ENCODE measurements around the gene RRAS2.
"Not testable (repeated sequence)": the region's sequence is repeated elsewhere in the genome, so short reads cannot be mapped to it uniquely, and the experiment has no call there.

Gene RRAS2

GRCh38 chr11:14358729-14359439 is at the start of gene RRAS2:
Gene RRAS2 (minus strand): TSS chr11:14359183. CDS start chr11:14358870, 313 bp downstream.
- Mint-ChIP-seq H3K27me3 (peaks cover 14% of the 10 kb centered on the region), H3K27ac (peak within 1 kb of the TSS; percentile 85), H3K4me3 (peak within 1 kb of the TSS; percentile 86), H3K36me3 (peaks cover 22% of the 10 kb centered on the region), H3K4me1 (peaks cover 53% of the 10 kb centered on the region), H3K9me3 (no peaks in the 10 kb centered on the region)
- DNase-seq = peak; percentile 86
- CTCF ChIA-PET = interaction anchor here (1.1 to 1.6 kb wide), 2 partner anchors 60 to 96 kb away, joined by 3 to 4 read pairs; no protein-coding TSS in a partner anchor

DNA sequence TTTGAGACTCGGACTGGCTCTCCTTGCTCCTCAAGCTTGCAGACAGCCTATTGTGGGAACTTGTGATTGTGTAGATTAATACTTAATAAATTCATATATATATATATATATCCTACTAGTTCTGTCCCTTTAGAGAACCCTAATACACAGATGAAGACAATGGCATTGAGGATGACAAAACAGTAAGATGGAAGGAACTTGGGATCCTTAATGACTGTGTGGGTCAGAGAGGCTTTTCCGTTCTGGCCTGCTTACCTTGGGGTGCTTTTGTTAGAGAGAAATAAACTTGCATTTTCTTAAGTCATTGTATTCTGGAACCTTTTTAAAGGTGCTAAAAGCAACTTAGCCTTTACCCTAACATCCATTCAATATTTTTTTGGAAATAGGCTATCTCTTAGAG is 49.6 kb upstream of the RRAS2 start:
- no peak overlapping the region for H3K27ac Mint-ChIP-seq
- H3K4me1 Mint-ChIP-seq = peaks cover 39% of the 10 kb centered on the region
- CTCF ChIA-PET = interaction anchor here (1.8 kb wide), 1 partner anchor 10 kb away, joined by 9 read pairs; no protein-coding TSS in a partner anchor

DNA sequence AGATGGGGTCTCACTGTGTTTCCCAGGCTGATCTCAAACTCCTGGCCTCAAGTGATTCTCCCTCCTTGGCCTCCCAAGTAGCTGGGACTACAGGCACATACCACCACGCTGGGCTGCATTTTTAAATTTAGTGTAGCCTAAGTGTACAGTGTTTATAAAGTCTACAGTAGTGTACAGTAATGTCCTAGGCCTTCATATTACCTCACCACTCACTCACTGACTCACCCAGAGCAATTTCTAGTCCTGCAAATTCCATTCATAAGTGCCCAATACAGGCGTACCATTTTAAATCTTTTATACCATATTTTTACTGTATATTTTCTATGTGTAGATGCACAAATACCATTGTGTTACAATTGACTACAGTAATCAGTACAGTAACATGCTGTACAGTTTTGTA is 47.1 kb upstream of the RRAS2 start:
- peaks cover 18% of the 10 kb centered on the region for H3K4me1 Mint-ChIP-seq

More for the DNA sequence above, 49.6 kb upstream of the RRAS2 start:
- H3K36me3 Mint-ChIP-seq = peaks cover 3% of the 10 kb centered on the region
- H3K4me3 Mint-ChIP-seq = no peak overlapping the region
- H3K9me3 Mint-ChIP-seq = no peaks in the 10 kb centered on the region
- no peak for DNase-seq
- no peaks in the 10 kb centered on the region for H3K27me3 Mint-ChIP-seq

DNA sequence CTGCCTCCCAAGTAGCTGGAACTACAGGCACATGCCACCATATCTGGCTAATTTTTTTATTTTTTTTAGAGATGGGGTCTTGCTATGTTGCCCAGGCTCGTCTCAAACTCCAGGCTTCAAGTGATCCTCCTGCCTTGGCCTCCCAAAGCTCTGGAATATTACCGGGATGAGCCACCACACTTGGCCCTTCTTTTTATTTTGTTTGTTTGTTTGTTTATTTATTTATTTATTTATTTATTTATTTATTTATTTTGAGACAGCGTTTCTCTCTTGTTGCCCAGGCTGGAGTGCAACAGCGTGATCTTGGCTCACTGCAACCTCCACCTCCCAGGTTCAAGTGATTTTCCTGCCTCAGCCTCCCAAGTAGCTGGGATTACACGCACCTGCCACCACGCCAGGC is 44.5 kb upstream of the RRAS2 start:
- H3K36me3 Mint-ChIP-seq, CTCF ChIA-PET, H3K4me1 Mint-ChIP-seq, H3K27ac Mint-ChIP-seq, H3K9me3 Mint-ChIP-seq, H3K4me3 Mint-ChIP-seq, DNase-seq: not testable (repeated sequence)
- H3K27me3 Mint-ChIP-seq = peaks cover 37% of the 10 kb centered on the region

More for the DNA sequence above, 47.1 kb upstream of the RRAS2 start:
- H3K27ac Mint-ChIP-seq, DNase-seq, H3K4me3 Mint-ChIP-seq, CTCF ChIA-PET, H3K36me3 Mint-ChIP-seq, H3K9me3 Mint-ChIP-seq: not testable (repeated sequence)
- peaks cover 13% of the 10 kb centered on the region for H3K27me3 Mint-ChIP-seq

- Mint-ChIP-seq H3K9me3 (no peaks in the 10 kb centered on the region), H3K36me3 (no peaks in the 10 kb centered on the region), H3K4me3 (no peak overlapping the region), H3K27ac (no peak overlapping the region), H3K4me1 (peaks cover 2% of the 10 kb centered on the region), H3K27me3 (peaks cover 47% of the 10 kb centered on the region)
- CTCF ChIA-PET = interaction anchor here (1.3 kb wide), 1 partner anchor 98 kb away, joined by 4 read pairs; no protein-coding TSS in a partner anchor
- no peak for DNase-seq
Observed at GRCh38 chr11:14399087-14399486, 40.1 kb upstream of the RRAS2 start.

- CTCF ChIA-PET = interaction anchor here (1.3 kb wide), 1 partner anchor 92 kb away, joined by 3 read pairs; no protein-coding TSS in a partner anchor
- Mint-ChIP-seq H3K27me3 (peaks cover 41% of the 10 kb centered on the region), H3K4me1 (peaks cover 6% of the 10 kb centered on the region), H3K27ac (no peak overlapping the region), H3K4me3 (no peak overlapping the region), H3K36me3 (no peaks in the 10 kb centered on the region), H3K9me3 (no peaks in the 10 kb centered on the region)
- DNase-seq = no peak
Observed at GRCh38 chr11:14396273-14396672, 37.3 kb upstream of the RRAS2 start.

DNA sequence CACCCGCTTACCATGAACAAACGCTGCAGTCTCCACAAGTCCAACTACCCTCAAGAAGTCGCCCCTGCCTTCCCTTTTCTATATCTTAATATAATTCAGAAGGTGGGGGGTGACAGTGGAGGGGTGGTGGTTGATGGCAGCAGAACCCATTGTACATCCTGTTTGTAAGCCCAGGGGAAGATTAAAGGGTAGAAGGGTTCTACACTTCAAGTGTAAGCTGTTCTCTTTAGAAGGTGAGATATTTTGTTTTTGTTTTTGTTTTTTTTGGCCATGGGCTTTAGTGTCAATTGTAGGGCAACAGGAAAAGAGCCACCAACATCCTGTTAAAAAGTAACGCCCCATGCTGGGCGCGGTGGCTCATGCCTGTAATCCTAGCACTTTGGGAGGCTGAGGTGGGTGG is 34.9 kb upstream of the RRAS2 start:
- peaks cover 26% of the 10 kb centered on the region for H3K27me3 Mint-ChIP-seq
- no peak overlapping the region for H3K27ac Mint-ChIP-seq
- peaks cover 6% of the 10 kb centered on the region for H3K4me1 Mint-ChIP-seq
- CTCF ChIA-PET = no interaction called here
- DNase-seq = peak; percentile 21
- H3K4me3 Mint-ChIP-seq = no peak overlapping the region
- H3K9me3 Mint-ChIP-seq = no peaks in the 10 kb centered on the region
- no peaks in the 10 kb centered on the region for H3K36me3 Mint-ChIP-seq

GRCh38 chr11:14393129-14393528 is 34.1 kb upstream of the RRAS2 start:
- Mint-ChIP-seq H3K9me3 (no peaks in the 10 kb centered on the region), H3K4me3 (no peak overlapping the region), H3K27ac (no peak overlapping the region), H3K27me3 (peaks cover 22% of the 10 kb centered on the region), H3K36me3 (no peaks in the 10 kb centered on the region), H3K4me1 (peaks cover 6% of the 10 kb centered on the region)
- CTCF ChIA-PET = interaction anchor here (1.3 kb wide), 1 partner anchor 42 kb away, joined by 3 read pairs; no protein-coding TSS in a partner anchor
- DNase-seq = no peak

GRCh38 chr11:14390669-14391068 is 31.7 kb upstream of the RRAS2 start:
- Mint-ChIP-seq H3K4me1 (peaks cover 6% of the 10 kb centered on the region), H3K4me3 (no peak overlapping the region), H3K27ac (no peak overlapping the region), H3K27me3 (peaks cover 25% of the 10 kb centered on the region), H3K36me3 (no peaks in the 10 kb centered on the region), H3K9me3 (no peaks in the 10 kb centered on the region)
- CTCF ChIA-PET = no interaction called here
- DNase-seq = no peak

DNA sequence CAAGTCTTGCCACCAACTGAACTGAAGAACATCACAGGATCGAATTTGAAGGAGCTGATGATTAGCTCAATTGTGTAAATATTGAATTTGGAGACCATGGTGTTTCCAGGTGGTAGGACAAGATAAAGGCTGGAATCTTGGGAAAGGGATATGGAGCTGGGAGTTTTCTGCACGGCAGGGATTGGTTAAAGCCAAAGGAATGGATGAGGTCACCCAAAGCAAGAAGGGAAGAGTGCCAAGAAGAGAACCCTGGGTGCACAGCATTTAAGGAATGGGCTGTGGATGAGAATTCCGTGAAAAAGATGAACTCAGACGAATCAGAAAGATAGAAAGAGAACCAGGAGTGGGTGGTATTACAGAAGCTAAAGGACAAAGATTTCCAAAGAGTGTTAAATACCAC is 29.4 kb upstream of the RRAS2 start:
- H3K36me3 Mint-ChIP-seq = no peaks in the 10 kb centered on the region
- CTCF ChIA-PET = interaction anchor here (1.1 kb wide), 1 partner anchor 25 kb away, joined by 3 read pairs; no protein-coding TSS in a partner anchor
- no peak for DNase-seq
- no peak overlapping the region for H3K4me3 Mint-ChIP-seq
- H3K4me1 Mint-ChIP-seq = no peaks in the 10 kb centered on the region
- H3K27ac Mint-ChIP-seq = no peak overlapping the region
- peaks cover 38% of the 10 kb centered on the region for H3K27me3 Mint-ChIP-seq
- H3K9me3 Mint-ChIP-seq = peaks cover 2% of the 10 kb centered on the region

DNA sequence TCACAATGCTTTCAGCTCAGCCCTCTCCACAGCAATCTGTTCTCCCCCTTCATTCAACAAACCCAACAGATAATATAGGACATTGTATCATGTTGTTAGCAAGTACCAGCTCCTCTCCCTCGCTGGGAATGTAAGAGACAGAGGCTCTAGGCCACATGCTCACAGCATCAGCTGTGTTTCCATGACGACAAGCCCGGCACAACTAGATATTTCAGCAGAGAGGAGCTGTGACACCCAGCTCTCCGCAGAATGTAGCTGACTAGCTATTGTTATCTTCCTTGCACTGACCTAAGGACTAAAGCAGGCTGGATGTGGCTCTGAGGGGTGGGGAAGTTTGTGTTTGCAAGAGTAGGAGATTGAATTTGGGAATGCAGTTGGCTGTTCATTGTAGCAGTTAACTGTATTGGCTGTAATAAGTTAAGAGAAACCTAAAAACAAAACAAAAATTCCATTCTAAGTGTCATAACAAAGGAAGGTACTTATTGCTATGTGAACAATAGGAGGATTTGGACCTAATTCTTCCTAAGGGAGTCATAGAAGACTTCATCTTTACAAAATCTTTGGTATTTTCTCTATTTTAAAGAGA is 28.0 kb upstream of the RRAS2 start:
- DNase-seq = no peak
- no peaks in the 10 kb centered on the region for H3K36me3 Mint-ChIP-seq
- H3K9me3 Mint-ChIP-seq = peaks cover 2% of the 10 kb centered on the region
- H3K27me3 Mint-ChIP-seq = peaks cover 48% of the 10 kb centered on the region
- CTCF ChIA-PET = interaction anchor here (1.0 kb wide), 2 partner anchors 84 to 87 kb away, joined by 3 read pairs; no protein-coding TSS in a partner anchor
- no peak overlapping the region for H3K27ac Mint-ChIP-seq
- H3K4me1 Mint-ChIP-seq = peaks cover under 1% of the 10 kb centered on the region
- no peak overlapping the region for H3K4me3 Mint-ChIP-seq

- no peaks in the 10 kb centered on the region for H3K36me3 Mint-ChIP-seq
- peaks cover 49% of the 10 kb centered on the region for H3K27me3 Mint-ChIP-seq
- no peak overlapping the region for H3K27ac Mint-ChIP-seq
- peaks cover 2% of the 10 kb centered on the region for H3K9me3 Mint-ChIP-seq
- CTCF ChIA-PET = no interaction called here
- H3K4me3 Mint-ChIP-seq = no peak overlapping the region
- DNase-seq = no peak
- H3K4me1 Mint-ChIP-seq = peaks cover 7% of the 10 kb centered on the region
Observed at GRCh38 chr11:14386081-14386480, 27.1 kb upstream of the RRAS2 start.

DNA sequence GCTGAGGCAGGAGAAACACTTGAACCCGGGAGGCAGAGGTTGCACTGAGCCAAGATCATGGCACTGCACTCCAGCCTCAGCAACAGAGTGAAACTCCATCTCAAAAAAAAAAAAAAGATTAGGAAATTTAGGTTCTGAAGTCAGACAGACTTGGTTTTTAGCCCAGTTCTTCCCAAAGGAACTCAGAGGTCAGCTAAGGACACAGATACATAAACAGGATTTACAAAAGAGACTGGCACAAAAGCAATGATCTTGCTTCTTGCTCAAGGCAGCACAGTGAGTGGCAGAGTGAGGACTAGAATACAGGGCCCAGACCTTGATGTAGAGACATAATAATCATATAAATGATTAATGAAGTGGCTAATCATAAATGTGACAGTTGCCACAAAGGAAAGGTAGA is 25.4 kb upstream of the RRAS2 start:
- no peak overlapping the region for H3K27ac Mint-ChIP-seq
- H3K36me3 Mint-ChIP-seq = no peaks in the 10 kb centered on the region
- no peak for DNase-seq
- no peak overlapping the region for H3K4me3 Mint-ChIP-seq
- H3K27me3 Mint-ChIP-seq = peaks cover 52% of the 10 kb centered on the region
- H3K4me1 Mint-ChIP-seq = peaks cover 10% of the 10 kb centered on the region
- CTCF ChIA-PET = no interaction called here
- H3K9me3 Mint-ChIP-seq = peaks cover 2% of the 10 kb centered on the region

DNA sequence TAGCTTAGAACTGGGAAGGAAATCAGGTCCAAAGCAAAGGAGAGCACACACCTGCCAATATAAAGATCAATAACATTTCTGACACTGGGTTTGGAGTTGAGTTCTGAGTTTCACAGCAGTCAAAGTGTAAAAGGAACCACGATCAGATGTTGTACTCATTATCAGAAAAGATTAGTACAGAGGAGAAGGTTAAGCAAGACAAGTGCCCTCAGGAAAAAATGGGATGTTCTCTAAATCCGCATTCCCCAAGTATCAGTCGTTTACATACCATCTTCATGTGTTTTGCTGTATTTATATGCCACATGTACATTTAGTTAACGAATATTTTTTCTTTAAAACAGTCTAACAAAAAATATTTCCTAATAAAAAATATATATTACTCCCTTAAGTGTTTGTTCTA is 23.0 kb upstream of the RRAS2 start:
- DNase-seq = no peak
- CTCF ChIA-PET = interaction anchor here (1.1 kb wide), 1 partner anchor 81 kb away, joined by 4 read pairs; no protein-coding TSS in a partner anchor
- Mint-ChIP-seq H3K9me3 (peaks cover 2% of the 10 kb centered on the region), H3K27ac (no peak overlapping the region), H3K27me3 (peaks cover 45% of the 10 kb centered on the region), H3K4me3 (no peak overlapping the region), H3K4me1 (peaks cover 14% of the 10 kb centered on the region), H3K36me3 (no peaks in the 10 kb centered on the region)

All from activated naive CD4-positive, alpha-beta T cell treated with anti-CD3 and anti-CD28 coated beads, Interleukin-2, amount 10 ng/mL, durations not matched to agents 7 days and 5 days (primary cell).